H1 (cell line): ENCODE results near the gene STIM2. TPM values are rescaled to one million over a fixed set of nuclear protein-coding genes. Genes with fewer than 3 reads are reported as not detected.

ENCODE experiments used
- CTCF ChIA-PET: fragments of 300-600 bp; sonication (Branson Sonifier 250); formaldehyde crosslinking; loops from one replicate; lab custom pipeline; 2021; ENCODE audit not compliant: partially characterized antibody; lab: Charles Lee
- POLR2A ChIA-PET: fragments of 300-600 bp; sonication (Branson Sonifier 250); formaldehyde crosslinking; loops from one replicate; lab custom pipeline; 2021; ENCODE audit warnings: inconsistent platforms; ENCODE audit not compliant: partially characterized antibody; lab: Charles Lee
- DNase-seq, 2 experiments: peaks; one replicate each; pipeline versions ENCODE4 v3.0.0 to v3.0.0-alpha.2; 2010 to 2022; ENCODE audit warnings: low spot score in 2 of 2, low read depth in 1 of 2, mixed read lengths in 1 of 2
- FAIRE-seq: peaks from 2 replicates; lab custom pipeline; 2011; peaks lifted over from hg19 to GRCh38; lab: Jason Lieb, UNC
- H2AFZ ChIP-seq: 2 replicates; pipeline ENCODE4 v1.8.1; 2012; ENCODE audit warnings: low read length, inconsistent platforms
- H2AK5ac ChIP-seq: 2 replicates; pipeline ENCODE4 v1.6.1; 2013; ENCODE audit warnings: low read depth, low read length
- H2BK120ac ChIP-seq: replicated peaks from 2 replicates; pipeline ENCODE3; 2013; ENCODE audit warnings: low read depth, low read length, inconsistent platforms
- H2BK12ac ChIP-seq: 2 replicates; pipeline ENCODE4 v1.6.1; 2013; ENCODE audit warnings: low read depth, low read length
- H2BK15ac ChIP-seq: 2 replicates; pipeline ENCODE4 v1.6.1; 2013; ENCODE audit warnings: low read length
- H2BK20ac ChIP-seq: 2 replicates; pipeline ENCODE4 v1.6.1; 2013; ENCODE audit warnings: low read length
- H2BK5ac ChIP-seq: 2 replicates; pipeline ENCODE4 v1.6.1; 2013; ENCODE audit warnings: low read depth, low read length
- H3K14ac ChIP-seq: 2 replicates; pipeline ENCODE4 v1.6.1; 2013; ENCODE audit warnings: inconsistent platforms; ENCODE audit not compliant: insufficient read length
- H3K18ac ChIP-seq: 2 replicates; pipeline ENCODE4 v1.6.1; 2013; ENCODE audit warnings: low read length; ENCODE audit errors: extremely low read depth
- H3K23ac ChIP-seq: 2 replicates; pipeline ENCODE4 v1.6.1; 2013; ENCODE audit warnings: inconsistent platforms; ENCODE audit not compliant: insufficient read length
- H3K23me2 ChIP-seq: 2 replicates; pipeline ENCODE4 v1.6.1; 2013; ENCODE audit warnings: low read depth, low read length
- H3K27ac ChIP-seq: 2 replicates; pipeline ENCODE4 v1.6.1; 2011; ENCODE audit warnings: low read depth, low read length, inconsistent platforms
- H3K27me3 ChIP-seq, 4 experiments: replicated peaks in 1 of 4; 1 replicate in 1 of 4; 2 replicates in 3 of 4; pipeline versions ENCODE4 v1.6.1 to v1.8.1; 2011 to 2013; ENCODE audit warnings: low read length in 3 of 4, mild to moderate bottlenecking in 3 of 4, inconsistent platforms in 2 of 4, mixed read lengths in 2 of 4, moderate library complexity in 1 of 4; ENCODE audit not compliant: control insufficient read depth in 3 of 4, insufficient read depth in 3 of 4; ENCODE audit errors: extremely low read depth in 1 of 4
- H3K36me3 ChIP-seq, 4 experiments: 2 replicates each; pipeline versions ENCODE4 v1.6.1 to v1.8.1; 2011 to 2013; ENCODE audit warnings: mild to moderate bottlenecking in 4 of 4, low read length in 3 of 4, moderate library complexity in 2 of 4, control low read depth in 1 of 4, inconsistent platforms in 1 of 4; ENCODE audit not compliant: insufficient read depth in 4 of 4, control insufficient read depth in 2 of 4
- H3K4ac ChIP-seq: replicated peaks from 2 replicates; pipeline ENCODE3; 2013; ENCODE audit warnings: low read length, low read depth, mixed read lengths, inconsistent platforms; ENCODE audit not compliant: insufficient read length
- H3K4me1 ChIP-seq, 4 experiments: replicated peaks in 1 of 4; 1 replicate in 1 of 4; 2 replicates in 3 of 4; pipeline versions ENCODE4 v1.6.1 to v1.8.1; 2011 to 2013; ENCODE audit warnings: low read length in 3 of 4, inconsistent platforms in 2 of 4, mixed read lengths in 1 of 4; ENCODE audit not compliant: insufficient read depth in 4 of 4, control insufficient read depth in 3 of 4
- H3K4me2 ChIP-seq, 2 experiments: 2 replicates each; pipeline versions ENCODE4 v1.6.1 to v1.8.1; 2011 to 2013; ENCODE audit warnings: low read depth in 2 of 2, low read length in 2 of 2, control low read depth in 1 of 2, inconsistent platforms in 1 of 2, mild to moderate bottlenecking in 1 of 2; ENCODE audit not compliant: insufficient read depth in 1 of 2
- H3K4me3 ChIP-seq, 4 experiments: fragments of 200-600, 300-600 bp in 1 of 4; sonication (generic), shearing (Covaris generic), sonication (Bioruptor Twin) in 1 of 4; 2 replicates each; pipeline versions ENCODE4 v1.5.1 to v1.8.1; 2011 to 2016; ENCODE audit warnings: low read length in 4 of 4, low read depth in 3 of 4, control low read depth in 2 of 4, inconsistent platforms in 2 of 4, mild to moderate bottlenecking in 2 of 4, mixed read lengths in 1 of 4, moderate library complexity in 1 of 4; ENCODE audit not compliant: insufficient read depth in 2 of 4; ENCODE audit errors: extremely low read depth in 1 of 4
- H3K56ac ChIP-seq: replicated peaks from 2 replicates; pipeline ENCODE3; 2013; ENCODE audit warnings: low read depth, mild to moderate bottlenecking, mixed read lengths, low read length, inconsistent platforms; ENCODE audit not compliant: insufficient read length
- H3K79me1 ChIP-seq: 2 replicates; pipeline ENCODE4 v1.6.1; 2013; ENCODE audit warnings: low read depth, low read length, control low read depth
- H3K79me2 ChIP-seq, 2 experiments: 2 replicates each; pipeline versions ENCODE4 v1.6.1 to v1.8.1; 2012 to 2013; ENCODE audit warnings: low read length in 2 of 2, mild to moderate bottlenecking in 2 of 2, inconsistent platforms in 1 of 2; ENCODE audit not compliant: insufficient read depth in 2 of 2, control insufficient read depth in 1 of 2
- H3K9ac ChIP-seq, 4 experiments: replicated peaks in 1 of 4; 1 replicate in 1 of 4; 2 replicates in 3 of 4; pipeline versions ENCODE4 v1.6.1 to v1.8.1; 2011 to 2013; ENCODE audit warnings: low read depth in 3 of 4, low read length in 3 of 4, control low read depth in 2 of 4, mild to moderate bottlenecking in 2 of 4, moderate library complexity in 2 of 4, inconsistent platforms in 1 of 4; ENCODE audit errors: extremely low read depth in 1 of 4
- H3K9me3 ChIP-seq, 2 experiments: 2 replicates each; pipeline versions ENCODE4 v1.6.1 to v1.8.1; 2012 to 2013; ENCODE audit warnings: mild to moderate bottlenecking in 2 of 2, moderate library complexity in 2 of 2, control low read depth in 1 of 2, inconsistent platforms in 1 of 2, low read depth in 1 of 2, low read length in 1 of 2, mixed read lengths in 1 of 2; ENCODE audit not compliant: insufficient read depth in 2 of 2
- H4K20me1 ChIP-seq, 2 experiments: replicated peaks in 1 of 2; 2 replicates each; pipeline versions ENCODE3 to v1.8.1; 2011 to 2013; ENCODE audit warnings: inconsistent platforms in 2 of 2, low read length in 2 of 2, mild to moderate bottlenecking in 1 of 2; ENCODE audit not compliant: insufficient read depth in 2 of 2, control insufficient read depth in 1 of 2
- H4K5ac ChIP-seq: 2 replicates; pipeline ENCODE4 v1.6.1; 2013; ENCODE audit warnings: low read length, low read depth, mixed read lengths, inconsistent platforms; ENCODE audit not compliant: insufficient read length
- H4K8ac ChIP-seq: 2 replicates; pipeline ENCODE4 v1.8.0; 2013; ENCODE audit warnings: mild to moderate bottlenecking, moderate library complexity, low read length, inconsistent platforms; ENCODE audit not compliant: insufficient read depth; ENCODE audit errors: extremely low read depth
- H4K91ac ChIP-seq: replicated peaks from 2 replicates; pipeline ENCODE3; 2013; ENCODE audit warnings: low read length, mixed read lengths, inconsistent platforms; ENCODE audit not compliant: insufficient read length
- CHD1 ChIP-seq: IDR thresholded peaks from 2 replicates; pipeline ENCODE4 v1.6.1; 2012; ENCODE audit warnings: low read depth, low read length, improper control_type of control experiment
- EP300 ChIP-seq, 2 experiments: IDR thresholded peaks; 1 replicate in 1 of 2; 2 replicates in 1 of 2; pipeline ENCODE4 v1.6.1; 2011 to 2012; ENCODE audit warnings: low read depth in 2 of 2, low read length in 2 of 2, mild to moderate bottlenecking in 2 of 2, borderline replicate concordance in 1 of 2, inconsistent platforms in 1 of 2, moderate library complexity in 1 of 2
- FOSL1 ChIP-seq: IDR thresholded peaks from 2 replicates; pipeline ENCODE4 v1.6.1; 2011; ENCODE audit warnings: mild to moderate bottlenecking, low read depth, low read length, moderate library complexity; ENCODE audit not compliant: insufficient read depth
- KDM5A ChIP-seq: fragments of 200-600 bp; IDR thresholded peaks from 2 replicates; pipeline ENCODE4 v1.7.1; 2012; ENCODE audit warnings: mild to moderate bottlenecking, low read length, inconsistent platforms, mixed read lengths
- NRF1 ChIP-seq: IDR thresholded peaks from 2 replicates; pipeline ENCODE4 v1.6.1; 2011; ENCODE audit warnings: mild to moderate bottlenecking, low read depth, low read length, improper control_type of control experiment
- PHF8 ChIP-seq: fragments of 200-600 bp; sonication (generic); conservative IDR thresholded peaks from 2 replicates; pipeline ENCODE4 v1.7.1; 2012; ENCODE audit warnings: low read depth, mild to moderate bottlenecking, inconsistent platforms, low read length, moderate library complexity
- WGBS, 2 experiments: shearing (Covaris generic) in 1 of 2; methylation state at CpG; one replicate each; pipeline versions ENCODE4 v1.1.6 to v1.1.7; 2013 to 2015; ENCODE audit warnings: low lambda C conversion rate in 2 of 2, mixed read lengths in 2 of 2, inconsistent platforms in 1 of 2, low coverage in 1 of 2, missing lambda C conversion rate in 1 of 2; ENCODE audit not compliant: insufficient replicate concordance in 2 of 2, insufficient coverage in 1 of 2, insufficient read length in 1 of 2; ENCODE audit errors: extremely low coverage in 1 of 2, missing lambda C conversion rate in 1 of 2; 5-methylcytosine and 5-hydroxymethylcytosine counted together
- polyA plus RNA-seq, 7 experiments: library from polyadenylated mRNA; depleted of rRNA in 3 of 7; stranded (reverse) in 5 of 7; unstranded in 2 of 7; fragments of >200 nt in 5 of 7; fragments of 200-250 nt in 2 of 7; gene quantifications; 1 replicate in 5 of 7; 2 replicates in 1 of 7; 4 replicates in 1 of 7; pipeline versions ENCODE4 v1.2.1 to v1.2.3, GENCODE V29; 2011 to 2013; ENCODE audit warnings: missing spikeins in 2 of 7, mixed read lengths in 2 of 7
- total RNA-seq: library from RNA; stranded (reverse); fragmentation: NEBNext Ultra II Directional; extraction: Animal tissue kit (Norgen Biotek cat#: 25700); gene quantifications from 2 replicates; pipeline ENCODE4 v1.2.1, GENCODE V29; 2021
- TF ChIP-seq, protein P1 (sequence below), 3 experiments: IDR thresholded peaks; 1 replicate in 2 of 3; 2 replicates in 1 of 3; pipeline versions ENCODE4 v1.5.1 to v1.6.1; 2011; ENCODE audit warnings: low read length in 3 of 3, mild to moderate bottlenecking in 3 of 3, inconsistent platforms in 2 of 3, low read depth in 1 of 3, moderate library complexity in 1 of 3; ENCODE audit not compliant: insufficient read depth in 1 of 3; ENCODE audit errors: control extremely low read depth in 1 of 3

STIM2 gene
- total and polyA plus RNA-seq, 2 of the 8 experiments (the other 6 are each of a cell fraction or from before 2014, with no cell fraction given) = 22.9 to 23.0 TPM

DNA sequence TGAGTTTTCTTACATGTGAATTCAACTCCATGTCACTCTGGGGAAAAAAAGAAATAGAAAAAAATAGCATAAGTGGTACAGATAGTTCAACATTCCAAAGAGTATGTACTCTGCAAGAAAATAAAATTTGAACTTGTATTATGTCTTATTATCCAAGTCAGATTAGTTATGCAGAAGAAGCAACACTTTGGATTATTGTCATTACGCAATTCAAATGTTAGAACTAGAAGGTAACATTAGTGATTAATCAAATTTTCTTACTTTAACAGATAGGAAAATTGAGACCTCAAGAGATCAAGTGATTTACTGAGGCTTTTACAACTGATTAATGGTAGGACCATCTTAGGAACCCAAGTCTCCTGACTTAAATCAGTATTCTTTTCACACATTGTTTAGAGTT lies 159.1 kb downstream of the STIM2 start:
- DNase-seq (no peak), FAIRE-seq (no peak)
- ChIA-PET CTCF (interaction anchor here (2.2 kb wide), 1 partner anchor 10 kb away, joined by 10 read pairs; no protein-coding TSS in a partner anchor), POLR2A (interaction anchor here (1.3 kb wide), 1 partner anchor 19 kb away, joined by 3 read pairs; no protein-coding TSS in a partner anchor)
- Histone ChIP-seq H2BK15ac (no peak overlapping the region), H3K36me3 (peaks cover 0 to 10% (median 0%) of the 10 kb centered on the region in 4 experiments; a peak in 3 of 8 replicates), H2AFZ (no peak overlapping the region), H3K79me1 (no peaks in the 10 kb centered on the region), H3K79me2 (no peaks in the 10 kb centered on the region), H3K4me1 (no peaks in the 10 kb centered on the region), H3K27me3 (no peaks in the 10 kb centered on the region), H3K23me2 (no peaks in the 10 kb centered on the region), H3K4me3 (no peak overlapping the region), H3K14ac (no peak overlapping the region), H2BK20ac (no peak overlapping the region), H3K9ac (no peak overlapping the region), H3K56ac (no peak overlapping the region), H4K5ac (no peak overlapping the region), H4K91ac (no peak overlapping the region), H3K27ac (no peak overlapping the region), H4K8ac (no peak overlapping the region), H3K4me2 (no peak overlapping the region), H2BK12ac (no peak overlapping the region), H3K23ac (no peak overlapping the region), H2BK120ac (no peak overlapping the region), H3K9me3 (no peaks in the 10 kb centered on the region), H2AK5ac (no peak overlapping the region), H3K18ac (no peak overlapping the region), H4K20me1 (no peaks in the 10 kb centered on the region), H3K4ac (no peak overlapping the region), H2BK5ac (no peak overlapping the region)
- WGBS, 2 experiments = 94% methylated on average over 1 of the region's 1 CpG; no CpG with 5 or more reads in 1 of the 2 experiments
- TF ChIP-seq PHF8 (no peak), KDM5A (no peak), EP300 (IDR thresholded peaks at IDR 0.05; ENCODE audit: borderline replicate concordance in 1 of 2, low read depth in 2 of 2, low read length in 2 of 2) (no peak), NRF1 (no peak), FOSL1 (no peak), CHD1 (no peak)
- TF ChIP-seq, protein P1, sequence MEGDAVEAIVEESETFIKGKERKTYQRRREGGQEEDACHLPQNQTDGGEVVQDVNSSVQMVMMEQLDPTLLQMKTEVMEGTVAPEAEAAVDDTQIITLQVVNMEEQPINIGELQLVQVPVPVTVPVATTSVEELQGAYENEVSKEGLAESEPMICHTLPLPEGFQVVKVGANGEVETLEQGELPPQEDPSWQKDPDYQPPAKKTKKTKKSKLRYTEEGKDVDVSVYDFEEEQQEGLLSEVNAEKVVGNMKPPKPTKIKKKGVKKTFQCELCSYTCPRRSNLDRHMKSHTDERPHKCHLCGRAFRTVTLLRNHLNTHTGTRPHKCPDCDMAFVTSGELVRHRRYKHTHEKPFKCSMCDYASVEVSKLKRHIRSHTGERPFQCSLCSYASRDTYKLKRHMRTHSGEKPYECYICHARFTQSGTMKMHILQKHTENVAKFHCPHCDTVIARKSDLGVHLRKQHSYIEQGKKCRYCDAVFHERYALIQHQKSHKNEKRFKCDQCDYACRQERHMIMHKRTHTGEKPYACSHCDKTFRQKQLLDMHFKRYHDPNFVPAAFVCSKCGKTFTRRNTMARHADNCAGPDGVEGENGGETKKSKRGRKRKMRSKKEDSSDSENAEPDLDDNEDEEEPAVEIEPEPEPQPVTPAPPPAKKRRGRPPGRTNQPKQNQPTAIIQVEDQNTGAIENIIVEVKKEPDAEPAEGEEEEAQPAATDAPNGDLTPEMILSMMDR (IDR thresholded peaks at IDR 0.05; ENCODE audit: control extremely low read depth in 1 of 3, insufficient read depth in 1 of 3, low read depth in 1 of 3, low read length in 3 of 3) = no peak
